Stimulated activated CD4-positive, alpha-beta T cell treated with anti-CD3 and anti-CD28 coated beads, TNF-alpha, amount 100 ng/mL, for 4 hours (primary cell): ENCODE data around the gene PHF21B.

Source experiments
- DNase-seq, 3 experiments: peaks; one replicate each; pipeline ENCODE4 v3.0.0-alpha.2; 2020; ENCODE audit warnings: low read depth in 3 of 3

The PHF21B gene

GRCh38 chr22:44990328-44990727 lies 19.5 kb downstream of the PHF21B start:
- DNase-seq = no peak

GRCh38 chr22:44988671-44989070 lies 21.1 kb downstream of the PHF21B start:
- DNase-seq = no peak

GRCh38 chr22:44986926-44987325 lies 22.9 kb downstream of the PHF21B start:
- no peak for DNase-seq

GRCh38 chr22:44985906-44986527 lies 23.8 kb downstream of the PHF21B start:
- no peak for DNase-seq

- no peak for DNase-seq
These were observed 25.8 kb downstream of the PHF21B start for GRCh38 chr22:44983878-44984482.

- no peak for DNase-seq
These were observed 27.4 kb downstream of the PHF21B start for GRCh38 chr22:44982445-44982844.

- DNase-seq = no peak
These were observed 27.9 kb downstream of the PHF21B start for GRCh38 chr22:44981857-44982256.

- DNase-seq = no peak
These were observed 30.7 kb downstream of the PHF21B start for GRCh38 chr22:44979154-44979553.

- peak in 1 of 3 experiments; percentile 24 for DNase-seq
These were observed 34.2 kb downstream of the PHF21B start for GRCh38 chr22:44975427-44976262.

GRCh38 chr22:44974454-44974853 lies 35.4 kb downstream of the PHF21B start:
- DNase-seq = no peak

GRCh38 chr22:44973829-44974228 lies 36.0 kb downstream of the PHF21B start:
- no peak for DNase-seq

GRCh38 chr22:44972363-44973083 lies 37.3 kb downstream of the PHF21B start:
- DNase-seq = no peak

- DNase-seq = no peak
These were observed 38.0 kb downstream of the PHF21B start for GRCh38 chr22:44971651-44972362.

- no peak for DNase-seq
These were observed 39.5 kb downstream of the PHF21B start for GRCh38 chr22:44970291-44970690.

- DNase-seq = no peak
These were observed 40.0 kb downstream of the PHF21B start for GRCh38 chr22:44969817-44970216.

GRCh38 chr22:44968736-44969135 lies 41.1 kb downstream of the PHF21B start:
- no peak for DNase-seq

- DNase-seq = no peak
These were observed 44.6 kb downstream of the PHF21B start for GRCh38 chr22:44965171-44965570.

GRCh38 chr22:44964722-44965078 lies 45.1 kb downstream of the PHF21B start:
- DNase-seq = no peak

GRCh38 chr22:44963832-44964721 lies 45.7 kb downstream of the PHF21B start:
- DNase-seq = no peak

GRCh38 chr22:44962741-44963454 lies 46.9 kb downstream of the PHF21B start:
- no peak for DNase-seq
